ENCODE results near the gene PCSK2. TPM values are rescaled to one million over a fixed set of nuclear protein-coding genes. Genes with fewer than 3 reads are reported as not detected.

Gene PCSK2
- total and polyA plus RNA-seq, 4 donors, result 0.08 to 0.14 (median 0.09) TPM; not detected in 1

DNA sequence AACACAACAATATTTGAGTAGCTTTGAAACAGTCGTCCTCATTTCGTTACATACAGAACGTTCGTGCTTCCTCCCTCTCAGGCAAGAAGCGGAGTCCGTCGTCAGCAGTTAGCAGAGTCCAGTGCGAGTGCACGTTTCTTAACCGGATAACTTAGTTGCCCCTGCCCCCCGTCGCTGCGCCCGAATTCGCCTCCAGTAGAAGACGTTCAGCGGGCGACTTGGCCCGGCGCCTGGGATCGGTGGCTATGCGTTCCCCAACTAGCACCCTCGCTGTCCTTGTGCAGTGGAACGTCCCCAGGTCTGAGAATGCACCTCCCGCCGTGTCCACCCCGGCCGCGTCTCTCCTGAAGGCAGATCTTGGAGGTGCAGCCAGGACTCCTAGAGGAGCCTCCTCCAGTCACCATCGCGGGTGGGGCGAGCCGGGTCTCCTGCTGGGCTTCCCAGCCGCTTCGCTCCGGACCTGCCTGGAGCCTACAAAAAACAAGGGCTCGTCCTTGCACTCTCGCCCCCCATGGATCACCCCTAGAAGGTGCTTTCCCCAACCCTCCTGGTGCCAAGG lies 910 bp upstream of the PCSK2 start (continued):
- TF ChIP-seq, protein P1, sequence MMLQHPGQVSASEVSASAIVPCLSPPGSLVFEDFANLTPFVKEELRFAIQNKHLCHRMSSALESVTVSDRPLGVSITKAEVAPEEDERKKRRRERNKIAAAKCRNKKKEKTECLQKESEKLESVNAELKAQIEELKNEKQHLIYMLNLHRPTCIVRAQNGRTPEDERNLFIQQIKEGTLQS (IDR thresholded peaks at IDR 0.05), result no peak
- TF ChIP-seq EGR1 (IDR thresholded peaks at IDR 0.05; ENCODE audit: low read depth in 2 of 2), result no peak

DNA sequence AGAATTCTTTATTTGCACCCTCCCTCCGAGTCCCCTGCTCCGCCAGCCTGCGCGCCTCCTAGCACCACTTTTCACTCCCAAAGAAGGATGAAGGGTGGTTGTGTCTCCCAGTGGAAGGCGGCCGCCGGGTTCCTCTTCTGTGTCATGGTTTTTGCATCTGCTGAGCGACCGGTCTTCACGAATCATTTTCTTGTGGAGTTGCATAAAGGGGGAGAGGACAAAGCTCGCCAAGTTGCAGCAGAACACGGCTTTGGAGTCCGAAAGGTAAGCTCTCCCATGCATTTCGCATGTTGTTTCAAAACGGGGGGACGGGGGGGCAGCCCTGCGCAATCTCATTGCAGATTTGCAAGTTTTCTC lies 357 bp downstream of the PCSK2 start:
- Histone ChIP-seq H3K27ac (ENCODE audit: low read depth in 1 of 2, low read length in 2 of 2) (no peak overlapping the region), H3K4me1 (ENCODE audit: control insufficient read depth in 4 of 4, insufficient read depth in 4 of 4, low read length in 3 of 4) (peaks cover 0 to 15% (median 2%) of the 10 kb centered on the region in 4 donors), H3K9ac (ENCODE audit: low read depth in 1 of 2, low read length in 2 of 2) (no peak overlapping the region), H3K36me3 (ENCODE audit: control insufficient read depth in 4 of 4, insufficient read depth in 3 of 4, low read depth in 1 of 4, low read length in 3 of 4) (no peaks in the 10 kb centered on the region), H3K4me3 (ENCODE audit: low read depth in 1 of 3, low read length in 3 of 3) (peak overlapping the region in 1 of 3 donors; percentile 27), H3K9me3 (ENCODE audit: control insufficient read depth in 4 of 4, low read length in 3 of 4) (no peaks in the 10 kb centered on the region), H3K27me3 (ENCODE audit: control insufficient read depth in 4 of 4, insufficient read depth in 4 of 4, low read length in 3 of 4) (peaks cover 2 to 24% (median 3%) of the 10 kb centered on the region in 4 donors)
- TF ChIP-seq HNF4G (IDR thresholded peaks at IDR 0.05) (no peak), TAF1 (conservative IDR thresholded peaks at IDR 0.05) (no peak), YY1 (IDR thresholded peaks at IDR 0.05) (no peak)
- 3% methylated on average over 17 of the region's 17 CpGs for WGBS
- DNase-seq (ENCODE audit: low spot score), result no peak

DNA sequence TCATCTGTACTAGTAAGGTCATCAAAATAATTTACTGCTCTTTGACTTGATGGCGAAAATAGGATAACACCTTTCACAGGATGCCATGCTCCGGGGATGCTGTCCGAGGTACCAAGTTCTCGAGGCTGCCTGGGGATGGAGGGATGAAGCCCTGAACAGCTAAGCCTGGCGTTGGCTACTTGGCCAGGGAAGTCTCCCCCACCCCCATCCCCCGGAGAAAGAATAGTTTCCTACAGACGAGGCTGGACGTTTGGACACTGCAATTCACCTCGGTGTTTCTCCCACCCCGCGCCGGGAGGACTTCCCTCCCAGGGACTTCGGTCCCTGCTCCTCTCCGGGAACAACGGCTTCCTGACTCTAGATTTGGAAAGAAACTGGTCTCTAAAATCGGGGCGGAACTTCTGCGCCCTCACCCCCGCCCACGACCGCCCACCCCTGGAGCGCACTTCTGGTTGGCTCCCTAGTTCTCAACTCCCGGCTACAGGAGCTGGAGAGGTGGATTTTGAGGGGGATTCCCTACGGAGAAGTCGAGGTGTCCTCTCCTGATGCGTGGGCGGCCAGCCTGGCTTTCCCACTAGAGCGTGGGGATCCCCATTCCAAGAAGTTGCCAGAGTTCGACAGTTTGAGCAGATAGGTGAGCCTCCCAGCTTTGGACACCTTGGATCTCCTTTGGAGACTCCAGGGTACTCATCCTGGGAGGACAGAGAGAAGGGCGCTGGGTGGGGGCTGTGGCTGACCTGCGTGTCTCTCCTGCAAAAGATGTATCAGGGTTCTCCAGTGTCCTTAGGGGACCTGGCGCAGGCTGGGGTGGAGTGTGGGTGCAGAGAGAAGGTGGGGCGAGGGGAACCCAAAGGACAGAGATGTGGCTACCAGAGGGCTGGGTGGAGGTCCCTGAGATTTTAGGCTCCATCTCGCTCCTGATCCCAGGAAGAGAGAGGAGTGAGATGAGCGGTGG lies 1.1 kb downstream of the PCSK2 start:
- H3K4me3 ChIP-seq (ENCODE audit: low read depth in 1 of 3, low read length in 3 of 3), result no peak overlapping the region
- DNase-seq (ENCODE audit: low spot score), result no peak
- no peak overlapping the region for H3K9ac ChIP-seq (ENCODE audit: low read depth in 1 of 2, low read length in 2 of 2)
- TF ChIP-seq REST (IDR thresholded peaks at IDR 0.05) (peak; percentile 59), FOXA2 (IDR thresholded peaks at IDR 0.05) (no peak)
- no peaks in the 10 kb centered on the region for H3K36me3 ChIP-seq (ENCODE audit: control insufficient read depth in 4 of 4, insufficient read depth in 3 of 4, low read depth in 1 of 4, low read length in 3 of 4)
- peaks cover 0 to 15% (median 2%) of the 10 kb centered on the region in 4 donors for H3K4me1 ChIP-seq (ENCODE audit: control insufficient read depth in 4 of 4, insufficient read depth in 4 of 4, low read length in 3 of 4)
- H3K27ac ChIP-seq (ENCODE audit: low read depth in 1 of 2, low read length in 2 of 2), result no peak overlapping the region
- no peaks in the 10 kb centered on the region for H3K9me3 ChIP-seq (ENCODE audit: control insufficient read depth in 4 of 4, low read length in 3 of 4)
- H3K27me3 ChIP-seq (ENCODE audit: control insufficient read depth in 4 of 4, insufficient read depth in 4 of 4, low read length in 3 of 4), result peaks cover 2 to 24% (median 3%) of the 10 kb centered on the region in 4 donors
- 6% methylated on average over 35 of the region's 35 CpGs for WGBS

DNA sequence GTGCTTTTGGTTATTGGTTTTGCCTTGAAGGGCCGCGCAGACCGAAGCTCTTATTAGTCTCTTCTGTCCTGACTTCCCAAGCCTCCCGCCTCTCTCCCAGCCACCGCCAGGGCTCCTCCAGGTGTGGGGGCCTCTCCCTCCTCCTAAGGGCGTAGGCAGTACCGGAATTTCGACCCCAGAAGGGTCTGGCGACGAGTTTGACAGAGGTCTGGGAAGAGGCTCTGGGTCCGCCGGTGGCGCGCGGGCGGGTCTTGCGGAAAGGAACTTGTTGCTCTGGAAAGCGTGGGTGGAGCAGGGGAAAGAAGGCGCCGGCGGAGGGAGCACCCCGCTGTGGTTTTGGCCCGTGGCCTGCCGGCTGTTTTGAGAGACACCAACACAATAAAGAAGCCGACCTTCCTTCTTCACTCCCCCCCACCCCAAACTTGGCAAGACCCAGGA lies 1.8 kb downstream of the PCSK2 start:
- no peak overlapping the region for H3K27ac ChIP-seq (ENCODE audit: low read depth in 1 of 2, low read length in 2 of 2)
- peaks cover 2 to 24% (median 5%) of the 10 kb centered on the region in 4 donors for H3K27me3 ChIP-seq (ENCODE audit: control insufficient read depth in 4 of 4, insufficient read depth in 4 of 4, low read length in 3 of 4)
- WGBS, result 3% methylated on average over 25 of the region's 25 CpGs
- no peaks in the 10 kb centered on the region for H3K36me3 ChIP-seq (ENCODE audit: control insufficient read depth in 4 of 4, insufficient read depth in 3 of 4, low read depth in 1 of 4, low read length in 3 of 4)
- no peak for TF ChIP-seq RAD21 (IDR thresholded peaks at IDR 0.05)
- no peak for TF ChIP-seq FOXA2 (IDR thresholded peaks at IDR 0.05)
- TF ChIP-seq, protein P2, sequence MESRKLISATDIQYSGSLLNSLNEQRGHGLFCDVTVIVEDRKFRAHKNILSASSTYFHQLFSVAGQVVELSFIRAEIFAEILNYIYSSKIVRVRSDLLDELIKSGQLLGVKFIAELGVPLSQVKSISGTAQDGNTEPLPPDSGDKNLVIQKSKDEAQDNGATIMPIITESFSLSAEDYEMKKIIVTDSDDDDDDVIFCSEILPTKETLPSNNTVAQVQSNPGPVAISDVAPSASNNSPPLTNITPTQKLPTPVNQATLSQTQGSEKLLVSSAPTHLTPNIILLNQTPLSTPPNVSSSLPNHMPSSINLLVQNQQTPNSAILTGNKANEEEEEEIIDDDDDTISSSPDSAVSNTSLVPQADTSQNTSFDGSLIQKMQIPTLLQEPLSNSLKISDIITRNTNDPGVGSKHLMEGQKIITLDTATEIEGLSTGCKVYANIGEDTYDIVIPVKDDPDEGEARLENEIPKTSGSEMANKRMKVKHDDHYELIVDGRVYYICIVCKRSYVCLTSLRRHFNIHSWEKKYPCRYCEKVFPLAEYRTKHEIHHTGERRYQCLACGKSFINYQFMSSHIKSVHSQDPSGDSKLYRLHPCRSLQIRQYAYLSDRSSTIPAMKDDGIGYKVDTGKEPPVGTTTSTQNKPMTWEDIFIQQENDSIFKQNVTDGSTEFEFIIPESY (IDR thresholded peaks at IDR 0.05), result no peak
- no peak for TF ChIP-seq GABPA (IDR thresholded peaks at IDR 0.05 in 1 of 2, conservative IDR thresholded peaks at IDR 0.05 in 1 of 2)
- TF ChIP-seq SP1 (IDR thresholded peaks at IDR 0.05), result no peak
- TF ChIP-seq, protein P3, sequence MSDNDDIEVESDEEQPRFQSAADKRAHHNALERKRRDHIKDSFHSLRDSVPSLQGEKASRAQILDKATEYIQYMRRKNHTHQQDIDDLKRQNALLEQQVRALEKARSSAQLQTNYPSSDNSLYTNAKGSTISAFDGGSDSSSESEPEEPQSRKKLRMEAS (IDR thresholded peaks at IDR 0.05), result no peak
- no peak for TF ChIP-seq NR2F2 (IDR thresholded peaks at IDR 0.05)
- no peak for TF ChIP-seq FOXA1 (IDR thresholded peaks at IDR 0.05)
- no peak for TF ChIP-seq TAF1 (conservative IDR thresholded peaks at IDR 0.05)
- no peak for TF ChIP-seq YY1 (IDR thresholded peaks at IDR 0.05)
- TF ChIP-seq EGR1 (IDR thresholded peaks at IDR 0.05; ENCODE audit: low read depth in 2 of 2), result no peak
- no peak for TF ChIP-seq CTCF (IDR thresholded peaks at IDR 0.05; ENCODE audit: low read depth, low read length, missing input control)
- TF ChIP-seq HNF4A (conservative IDR thresholded peaks at IDR 0.05), result no peak
- no peak for TF ChIP-seq JUND (IDR thresholded peaks at IDR 0.05)
- H3K9ac ChIP-seq (ENCODE audit: low read depth in 1 of 2, low read length in 2 of 2), result no peak overlapping the region
- DNase-seq (ENCODE audit: low spot score), result no peak
- H3K9me3 ChIP-seq (ENCODE audit: control insufficient read depth in 4 of 4, low read length in 3 of 4), result no peaks in the 10 kb centered on the region
- peaks cover 0 to 15% (median 2%) of the 10 kb centered on the region in 4 donors for H3K4me1 ChIP-seq (ENCODE audit: control insufficient read depth in 4 of 4, insufficient read depth in 4 of 4, low read length in 3 of 4)
- H3K4me3 ChIP-seq (ENCODE audit: low read depth in 1 of 3, low read length in 3 of 3), result no peak overlapping the region

Data from liver (tissue), 9 donors.